NCI-H2029 (cell line): ENCODE results near the gene DENND5B.
A peak's percentile ranks its signal among the peaks of the same experiment; 100 is the strongest.

Experiments used
- DNase-seq: peaks from one replicate; lab custom pipeline; 2025; lab: John Stamatoyannopoulos, UW

DENND5B gene

DNA sequence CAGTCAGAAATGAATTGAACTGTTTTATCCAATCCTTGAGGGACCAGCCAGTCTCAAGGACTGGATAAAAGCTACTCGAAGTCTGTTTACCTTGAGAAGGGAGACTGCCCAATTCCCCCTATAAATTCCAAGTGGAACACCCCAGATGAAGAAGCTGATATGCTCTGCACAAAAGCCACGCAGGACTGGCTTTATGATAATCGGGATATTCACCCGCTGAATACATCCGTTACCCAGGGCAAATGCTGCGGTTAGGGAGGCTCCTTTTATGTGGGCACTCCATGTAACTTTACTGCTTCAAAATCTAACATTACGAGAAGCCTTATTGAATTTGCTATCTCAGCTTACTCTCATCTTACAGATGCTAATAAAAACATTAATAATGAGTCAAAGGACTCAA lies 119.1 kb downstream of the DENND5B start:
- DNase-seq: no peak

DNA sequence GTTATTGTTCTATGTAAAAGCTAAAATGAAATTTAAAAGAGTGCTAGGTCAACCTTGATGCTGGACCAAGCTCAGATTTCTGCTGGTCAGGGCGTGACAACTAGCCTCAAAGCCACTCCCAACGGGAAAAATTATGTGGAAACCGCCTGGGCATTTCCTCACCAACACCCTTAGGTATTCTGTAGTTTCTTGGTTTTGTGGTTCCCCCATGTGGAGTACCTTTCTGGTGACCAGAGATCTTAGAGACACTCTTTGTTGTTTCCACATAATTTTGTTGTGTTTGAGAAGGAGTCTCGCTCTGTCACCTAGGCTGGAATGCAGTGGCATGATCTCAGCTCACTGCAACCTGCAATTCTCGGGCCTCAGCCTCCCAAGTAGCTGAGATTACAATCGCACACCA lies 119.9 kb downstream of the DENND5B start:
- no peak for DNase-seq

GRCh38 chr12:31470459-31470858 lies 120.5 kb downstream of the DENND5B start:
- no peak for DNase-seq

- DNase-seq: no peak
These were observed 124.2 kb downstream of the DENND5B start for GRCh38 chr12:31466768-31467167.

- no peak for DNase-seq
These were observed 125.9 kb downstream of the DENND5B start for GRCh38 chr12:31465002-31465401.

GRCh38 chr12:31460024-31460423 lies 130.9 kb downstream of the DENND5B start:
- DNase-seq: no peak

GRCh38 chr12:31456562-31456961 lies 134.4 kb downstream of the DENND5B start:
- DNase-seq: no peak

- DNase-seq: no peak
These were observed 146.2 kb downstream of the DENND5B start for GRCh38 chr12:31444736-31445135.

DNA sequence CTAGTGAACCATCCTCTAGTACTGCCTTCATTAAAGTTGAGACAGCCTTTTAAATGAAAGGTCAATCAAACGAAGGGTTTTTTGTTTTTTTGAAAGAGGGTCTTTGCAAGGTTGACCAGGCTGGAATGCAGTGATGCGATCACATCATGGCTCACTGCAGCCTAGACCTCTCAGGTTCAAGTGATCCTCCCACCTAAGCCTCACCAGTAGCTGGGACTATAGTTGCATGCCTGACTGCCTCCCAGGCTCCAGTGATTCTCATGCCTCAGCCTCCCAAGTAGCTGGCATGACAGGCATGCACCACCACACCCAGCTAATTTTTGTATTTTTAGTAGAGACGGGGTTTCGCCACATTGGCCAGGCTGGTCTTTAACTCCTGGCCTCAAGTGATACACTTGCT lies 150.3 kb downstream of the DENND5B start:
- no peak for DNase-seq

DNA sequence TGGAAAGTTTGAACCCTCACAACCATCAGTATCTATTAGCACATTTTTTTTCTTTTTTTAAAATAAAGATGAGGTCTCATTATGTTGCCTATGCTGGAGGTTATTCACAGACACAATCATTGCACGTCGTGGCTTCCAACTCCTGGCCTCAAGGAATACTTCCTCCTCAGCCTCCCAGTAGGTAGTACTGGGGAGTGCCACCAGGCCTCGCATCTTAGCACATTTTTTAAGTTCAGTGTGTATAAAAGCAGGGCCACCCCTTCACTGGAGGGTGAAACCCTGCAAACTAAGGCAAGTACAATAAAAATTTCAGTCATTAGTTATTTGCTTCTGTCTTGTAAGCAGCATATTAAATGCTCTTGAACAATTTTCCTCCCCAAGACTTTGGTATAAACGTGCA lies 150.8 kb downstream of the DENND5B start:
- no peak for DNase-seq

GRCh38 chr12:31431721-31432240 lies 159.2 kb downstream of the DENND5B start:
- no peak for DNase-seq

DNA sequence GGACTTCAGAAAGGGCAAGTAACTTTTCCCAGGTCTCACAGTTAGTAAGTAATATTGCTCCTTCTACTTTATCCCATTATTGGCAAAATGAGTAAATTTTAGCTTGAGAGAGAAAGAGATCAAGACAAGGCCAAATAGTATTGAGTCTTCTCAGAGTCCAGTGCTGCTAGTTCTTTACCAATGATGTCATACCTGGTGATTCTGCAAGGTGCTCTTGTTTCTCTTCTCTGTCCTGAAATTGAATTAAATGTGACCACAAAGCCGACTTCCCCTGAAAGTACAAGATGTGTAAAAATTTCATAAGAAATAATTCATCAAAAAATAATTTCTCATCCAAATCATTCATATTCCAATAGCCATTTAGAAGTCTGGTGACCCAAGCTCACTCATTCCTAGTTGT lies 167.5 kb downstream of the DENND5B start:
- no peak for DNase-seq

GRCh38 chr12:31412292-31412801 lies 178.6 kb downstream of the DENND5B start:
- DNase-seq: no peak

GRCh38 chr12:31408763-31409162 lies 182.2 kb downstream of the DENND5B start:
- DNase-seq: no peak

DNA sequence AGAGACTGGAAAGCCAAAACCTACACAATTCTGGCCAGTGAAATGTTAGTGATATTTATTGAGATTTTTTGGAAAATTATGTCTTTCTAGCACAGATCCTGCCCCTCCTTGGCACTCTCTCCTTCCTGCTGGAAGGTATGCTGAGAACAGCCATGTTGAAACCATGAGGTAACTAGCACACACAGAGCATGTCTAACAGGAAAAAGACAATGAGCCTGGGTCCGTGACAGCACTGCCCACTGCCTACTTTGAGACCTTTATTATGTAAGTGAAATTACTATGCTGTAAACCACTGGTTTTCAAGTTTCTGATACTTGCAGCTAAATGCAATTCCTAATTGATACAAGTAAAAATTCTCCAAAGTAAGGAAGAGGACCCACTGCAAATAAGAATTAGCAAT lies 183.4 kb downstream of the DENND5B start:
- DNase-seq: no peak

DNA sequence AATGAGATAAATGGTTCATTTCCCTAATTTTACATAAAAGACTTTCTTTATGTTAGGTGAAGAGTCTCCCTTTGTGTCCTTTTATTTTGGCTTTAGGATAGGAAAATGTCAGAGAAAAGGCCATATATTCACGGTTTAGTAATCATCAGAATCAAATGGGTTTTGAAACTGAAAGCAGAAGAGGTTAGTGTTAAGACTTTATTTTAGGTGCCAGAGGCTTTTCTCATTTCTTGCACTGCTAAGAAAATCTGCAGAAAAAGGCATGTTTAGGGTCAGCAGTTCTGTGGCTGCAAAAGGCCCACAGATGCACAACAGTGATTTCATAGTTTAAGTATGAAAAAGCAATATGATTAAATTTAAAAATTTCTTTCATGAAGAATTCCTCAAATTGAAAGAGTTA lies 184.6 kb downstream of the DENND5B start:
- no peak for DNase-seq

DNA sequence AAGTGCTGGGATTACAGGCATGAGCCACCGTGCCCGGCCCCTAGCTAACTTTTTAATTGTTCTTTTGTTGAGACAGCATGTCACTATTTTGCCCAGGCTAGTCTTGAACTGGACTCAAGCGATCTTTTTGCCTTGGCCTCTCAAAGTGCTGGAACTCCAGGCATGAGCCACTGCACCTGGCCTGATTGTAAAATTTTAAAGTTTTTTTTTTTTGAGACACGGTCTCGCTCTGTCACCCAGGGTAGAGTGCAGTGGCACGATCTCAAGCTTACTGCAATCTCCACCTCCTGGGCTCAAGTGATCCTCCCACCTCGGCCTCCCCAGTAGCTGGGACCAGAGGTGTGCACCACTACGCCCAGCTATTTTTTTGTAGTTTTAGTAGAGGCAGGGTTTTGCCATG lies 185.9 kb downstream of the DENND5B start:
- no peak for DNase-seq

GRCh38 chr12:31403099-31403607 lies 187.8 kb downstream of the DENND5B start:
- peak; percentile 55 for DNase-seq

GRCh38 chr12:31393004-31393550 lies 197.9 kb downstream of the DENND5B start:
- no peak for DNase-seq

DNA sequence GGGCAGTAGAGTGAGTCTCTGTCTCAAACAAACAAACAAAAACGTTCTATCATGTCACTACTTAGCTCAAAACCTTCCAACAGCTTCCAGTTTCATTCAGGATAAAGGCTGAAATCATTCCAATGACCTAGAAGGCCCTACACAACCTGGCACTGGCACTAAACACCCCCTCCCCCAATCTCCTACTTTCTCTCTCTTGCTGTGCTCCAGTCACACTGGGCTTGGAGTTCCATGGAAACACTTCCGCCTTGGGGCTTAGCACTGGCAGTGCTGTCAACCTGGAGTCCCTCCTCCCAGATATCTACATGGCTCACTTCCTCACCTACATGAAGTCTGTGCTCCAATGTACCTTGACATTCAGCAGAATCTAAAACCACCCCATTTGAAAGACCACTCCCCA lies 199.9 kb downstream of the DENND5B start:
- DNase-seq: no peak

DNA sequence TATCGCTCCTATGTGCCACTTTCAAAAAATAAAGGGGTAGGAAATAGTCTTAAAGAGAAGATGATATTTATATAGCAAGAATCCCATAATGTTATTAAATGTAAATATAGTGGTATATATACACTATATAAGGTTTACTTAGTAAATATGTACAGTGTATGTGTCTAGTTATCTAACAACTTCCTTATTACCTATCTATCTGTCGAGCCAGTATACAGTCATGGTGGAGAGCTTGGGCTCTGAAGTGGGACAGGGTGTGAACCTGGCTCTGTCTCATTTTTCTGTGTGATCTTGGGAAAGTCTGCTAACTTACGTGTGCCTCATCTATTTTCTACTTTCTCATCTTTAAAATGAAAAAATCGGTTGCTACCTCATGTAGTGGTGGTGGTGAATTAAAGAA lies 202.2 kb downstream of the DENND5B start:
- no peak for DNase-seq

- no peak for DNase-seq
These were observed 203.5 kb downstream of the DENND5B start for GRCh38 chr12:31387466-31387865.

DNA sequence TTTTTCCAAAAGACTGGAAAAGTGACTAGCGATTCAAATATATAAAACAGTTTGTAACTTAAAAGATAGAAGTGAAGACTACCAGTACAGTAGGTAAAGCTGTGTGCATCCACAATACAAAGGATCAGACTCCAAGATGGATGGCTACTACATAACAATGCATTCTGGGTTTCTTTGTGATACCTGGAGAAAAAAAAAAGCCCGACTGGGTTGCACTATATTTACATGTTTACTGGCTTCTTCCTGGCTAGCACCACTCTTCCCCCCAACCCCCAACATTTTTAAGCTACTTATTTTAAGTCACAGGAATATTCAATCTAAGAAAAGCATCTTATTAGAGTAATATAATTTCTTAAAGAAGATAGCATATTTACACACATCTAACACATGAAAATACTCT lies 203.9 kb downstream of the DENND5B start:
- no peak for DNase-seq

DNA sequence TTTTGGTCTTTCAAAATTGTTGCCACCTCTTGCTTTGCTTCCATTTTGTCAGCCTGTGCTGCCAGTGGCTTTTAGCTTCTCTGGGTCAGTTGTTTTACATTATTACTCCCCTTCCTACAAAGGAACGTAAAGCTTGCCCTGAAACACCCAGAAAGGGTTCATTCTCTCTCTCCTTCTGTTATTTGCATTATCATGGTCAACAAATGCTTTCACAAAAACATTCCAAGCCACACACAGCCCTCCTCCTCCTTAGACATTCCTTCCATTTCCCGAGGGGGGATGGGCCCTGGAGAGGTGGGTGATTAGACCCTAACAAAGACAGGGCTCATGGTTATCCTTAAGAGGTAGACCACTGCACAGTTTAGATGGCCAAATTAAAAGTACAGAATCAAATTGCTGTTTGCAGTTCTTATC lies 204.6 kb downstream of the DENND5B start:
- DNase-seq: no peak
